ENCODE results near the gene TEX52. TPM values are rescaled to one million over a fixed set of nuclear protein-coding genes. Genes with fewer than 3 reads are reported as not detected.

The TEX52 gene
- polyA plus RNA-seq, 1 donor (not counting 4 experiments of a cell fraction or from before 2014, with no cell fraction given) = not detected

GRCh38 chr12:2823483-2823882 is 33.4 kb downstream of the TEX52 start:
- H3K9me3 ChIP-seq (ENCODE audit: control insufficient read depth, low read depth, low read length) = no peaks in the 10 kb centered on the region
- DNase-seq (ENCODE audit: low read depth, low spot score) (no peak), FAIRE-seq (no peak)
- H4K20me1 ChIP-seq (ENCODE audit: control insufficient read depth, extremely low read depth, insufficient read depth, low read length) = no peaks in the 10 kb centered on the region
- no peaks in the 10 kb centered on the region for H3K4me1 ChIP-seq (ENCODE audit: control insufficient read depth, extremely low read depth, insufficient read depth, low read length)
- H3K36me3 ChIP-seq (ENCODE audit: control insufficient read depth in 2 of 2, extremely low read depth in 1 of 2, insufficient read depth in 2 of 2, low read length in 2 of 2) = peaks cover 35 to 45% of the 10 kb centered on the region in 2 experiments
- no peak overlapping the region for H3K27ac ChIP-seq (ENCODE audit: control insufficient read depth, insufficient read depth, low read length)
- no peaks in the 10 kb centered on the region for H3K79me2 ChIP-seq (ENCODE audit: control insufficient read depth, insufficient read depth, low read length)
- no peak overlapping the region for H3K9ac ChIP-seq (ENCODE audit: control insufficient read depth, extremely low read depth, insufficient read depth, low read length)
- dilution Hi-C loops (cut with MboI; ENCODE audit: extremely low pct_ligation_motif_present, low sequenced_read_pairs) = no loop called here
- no peaks in the 10 kb centered on the region for H3K9me1 ChIP-seq (ENCODE audit: control insufficient read depth, extremely low read depth, insufficient read depth, low read length)
- no peak overlapping the region for H3K4me3 ChIP-seq (ENCODE audit: control insufficient read depth in 2 of 3, extremely low read depth in 1 of 3, insufficient read depth in 2 of 3, low read depth in 1 of 3, low read length in 3 of 3)
- no peak overlapping the region for H3K4me2 ChIP-seq (ENCODE audit: control insufficient read depth, extremely low read depth, insufficient read depth, low read depth, low read length)
- no peaks in the 10 kb centered on the region for H3K27me3 ChIP-seq (ENCODE audit: control insufficient read depth, extremely low read depth, insufficient read depth, low read length)
- TF ChIP-seq EZH2 (IDR thresholded peaks at IDR 0.05; ENCODE audit: low read length) = no peak
- TF ChIP-seq CTCF (optimal IDR thresholded peaks at IDR 0.05 in 1 of 3, IDR thresholded peaks at IDR 0.05 in 1 of 3, conservative IDR thresholded peaks at IDR 0.05 in 1 of 3; ENCODE audit: extremely low read depth in 1 of 3, insufficient read depth in 2 of 3, low read length in 3 of 3) = no peak
- H2AFZ ChIP-seq (ENCODE audit: control insufficient read depth, low read length) = no peak overlapping the region

GRCh38 chr12:2820432-2820831 is 36.4 kb downstream of the TEX52 start:
- no peaks in the 10 kb centered on the region for H4K20me1 ChIP-seq (ENCODE audit: control insufficient read depth, extremely low read depth, insufficient read depth, low read length)
- no peak overlapping the region for H3K4me2 ChIP-seq (ENCODE audit: control insufficient read depth, extremely low read depth, insufficient read depth, low read depth, low read length)
- no peaks in the 10 kb centered on the region for H3K9me3 ChIP-seq (ENCODE audit: control insufficient read depth, low read depth, low read length)
- no peak overlapping the region for H3K27ac ChIP-seq (ENCODE audit: control insufficient read depth, insufficient read depth, low read length)
- TF ChIP-seq EZH2 (IDR thresholded peaks at IDR 0.05; ENCODE audit: low read length) = no peak
- no peak for TF ChIP-seq CTCF (optimal IDR thresholded peaks at IDR 0.05 in 1 of 3, IDR thresholded peaks at IDR 0.05 in 1 of 3, conservative IDR thresholded peaks at IDR 0.05 in 1 of 3; ENCODE audit: extremely low read depth in 1 of 3, insufficient read depth in 2 of 3, low read length in 3 of 3)
- peaks cover 1% of the 10 kb centered on the region for H3K79me2 ChIP-seq (ENCODE audit: control insufficient read depth, insufficient read depth, low read length)
- DNase-seq (ENCODE audit: low read depth, low spot score) (no peak), FAIRE-seq (no peak)
- H3K9ac ChIP-seq (ENCODE audit: control insufficient read depth, extremely low read depth, insufficient read depth, low read length) = no peak overlapping the region
- H2AFZ ChIP-seq (ENCODE audit: control insufficient read depth, low read length) = no peak overlapping the region
- dilution Hi-C loops (cut with MboI; ENCODE audit: extremely low pct_ligation_motif_present, low sequenced_read_pairs) = no loop called here
- H3K36me3 ChIP-seq (ENCODE audit: control insufficient read depth in 2 of 2, extremely low read depth in 1 of 2, insufficient read depth in 2 of 2, low read length in 2 of 2) = peaks cover 38 to 40% of the 10 kb centered on the region in 2 experiments
- no peak overlapping the region for H3K4me3 ChIP-seq (ENCODE audit: control insufficient read depth in 2 of 3, extremely low read depth in 1 of 3, insufficient read depth in 2 of 3, low read depth in 1 of 3, low read length in 3 of 3)
- H3K27me3 ChIP-seq (ENCODE audit: control insufficient read depth, extremely low read depth, insufficient read depth, low read length) = no peaks in the 10 kb centered on the region
- H3K4me1 ChIP-seq (ENCODE audit: control insufficient read depth, extremely low read depth, insufficient read depth, low read length) = no peaks in the 10 kb centered on the region
- no peaks in the 10 kb centered on the region for H3K9me1 ChIP-seq (ENCODE audit: control insufficient read depth, extremely low read depth, insufficient read depth, low read length)
